SK-N-SH (cell line): ENCODE results near the gene EXOC3.

Source experiments
- CHD2 ChIP-seq: fragments of 150-350 bp; IDR thresholded peaks from 2 replicates; pipeline ENCODE4 v1.6.1; 2018; ENCODE audit warnings: low read length; ENCODE audit not compliant: partially characterized antibody
- EP300 ChIP-seq, 2 experiments: IDR thresholded peaks; 2 replicates each; pipeline versions ENCODE4 v1.4.0 to v1.6.1; 2012; ENCODE audit warnings: borderline replicate concordance in 1 of 2, low read depth in 1 of 2, low read length in 1 of 2
- FOSL2 ChIP-seq: IDR thresholded peaks from 2 replicates; pipeline ENCODE4 v1.4.0; 2012; ENCODE audit warnings: low read depth, mild to moderate bottlenecking, moderate library complexity, borderline replicate concordance
- RAD21 ChIP-seq: IDR thresholded peaks from 2 replicates; pipeline ENCODE4 v1.6.1; 2012; ENCODE audit warnings: mild to moderate bottlenecking, low read length
- TF ChIP-seq, protein P1 (sequence below): fragments of 200-600 bp; sonication (generic); IDR thresholded peaks from 2 replicates; pipeline ENCODE4 v1.6.1; 2017; ENCODE audit warnings: antibody characterized with exemption, mild to moderate bottlenecking, moderate library complexity
- TF ChIP-seq, protein P2 (sequence below): IDR thresholded peaks from 2 replicates; pipeline ENCODE4 v1.4.0; 2012; ENCODE audit warnings: low read depth
- TF ChIP-seq, protein P3 (sequence below): IDR thresholded peaks from 2 replicates; pipeline ENCODE4; 2012
- TF ChIP-seq, protein P4 (sequence below): IDR thresholded peaks from 2 replicates; pipeline ENCODE4 v1.4.0; 2012; ENCODE audit warnings: low read depth, borderline replicate concordance

DNA sequence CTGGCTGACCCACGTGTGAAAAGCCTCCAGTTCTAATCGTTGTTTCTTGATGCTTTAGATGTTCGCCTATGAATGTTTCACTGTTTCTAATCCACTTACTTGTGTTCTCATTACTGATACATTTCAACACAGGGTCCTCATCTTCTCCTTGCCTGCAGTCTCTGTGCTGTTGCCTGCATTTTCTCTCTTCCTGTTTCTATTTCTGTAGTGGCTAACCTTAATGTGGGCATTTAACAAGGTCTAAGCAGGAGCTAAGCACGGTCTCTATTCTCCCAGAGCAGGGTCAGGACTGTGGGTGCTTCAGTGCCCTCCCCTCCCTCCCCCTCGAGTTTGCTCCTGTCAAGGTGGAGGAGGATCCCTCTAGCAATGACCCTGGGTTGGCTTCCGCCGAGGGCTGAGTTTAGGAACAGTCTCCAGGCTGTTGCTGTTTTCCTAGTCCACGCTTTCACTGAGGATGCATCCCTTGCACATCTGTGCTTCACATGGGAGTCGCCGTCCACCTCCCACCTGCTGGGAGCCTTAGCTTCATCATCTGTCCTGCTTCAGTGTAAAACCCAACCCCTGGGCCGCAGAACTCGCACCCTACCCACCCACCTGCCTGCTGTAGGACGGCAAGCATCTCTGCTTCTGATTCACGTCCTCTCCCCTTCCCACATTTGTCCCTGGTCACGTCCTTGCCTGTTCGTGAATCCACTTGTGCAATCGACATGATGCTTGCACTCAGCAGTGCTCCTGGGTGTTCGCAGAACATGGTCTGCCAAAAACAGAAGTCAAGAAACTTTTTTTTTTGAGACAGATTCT lies 2.4 kb upstream of the EXOC3 start:
- TF ChIP-seq, protein P1, sequence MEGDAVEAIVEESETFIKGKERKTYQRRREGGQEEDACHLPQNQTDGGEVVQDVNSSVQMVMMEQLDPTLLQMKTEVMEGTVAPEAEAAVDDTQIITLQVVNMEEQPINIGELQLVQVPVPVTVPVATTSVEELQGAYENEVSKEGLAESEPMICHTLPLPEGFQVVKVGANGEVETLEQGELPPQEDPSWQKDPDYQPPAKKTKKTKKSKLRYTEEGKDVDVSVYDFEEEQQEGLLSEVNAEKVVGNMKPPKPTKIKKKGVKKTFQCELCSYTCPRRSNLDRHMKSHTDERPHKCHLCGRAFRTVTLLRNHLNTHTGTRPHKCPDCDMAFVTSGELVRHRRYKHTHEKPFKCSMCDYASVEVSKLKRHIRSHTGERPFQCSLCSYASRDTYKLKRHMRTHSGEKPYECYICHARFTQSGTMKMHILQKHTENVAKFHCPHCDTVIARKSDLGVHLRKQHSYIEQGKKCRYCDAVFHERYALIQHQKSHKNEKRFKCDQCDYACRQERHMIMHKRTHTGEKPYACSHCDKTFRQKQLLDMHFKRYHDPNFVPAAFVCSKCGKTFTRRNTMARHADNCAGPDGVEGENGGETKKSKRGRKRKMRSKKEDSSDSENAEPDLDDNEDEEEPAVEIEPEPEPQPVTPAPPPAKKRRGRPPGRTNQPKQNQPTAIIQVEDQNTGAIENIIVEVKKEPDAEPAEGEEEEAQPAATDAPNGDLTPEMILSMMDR, result no peak
- no peak for TF ChIP-seq CHD2
- TF ChIP-seq, protein P2, sequence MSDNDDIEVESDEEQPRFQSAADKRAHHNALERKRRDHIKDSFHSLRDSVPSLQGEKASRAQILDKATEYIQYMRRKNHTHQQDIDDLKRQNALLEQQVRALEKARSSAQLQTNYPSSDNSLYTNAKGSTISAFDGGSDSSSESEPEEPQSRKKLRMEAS, result no peak
- TF ChIP-seq, protein P3, sequence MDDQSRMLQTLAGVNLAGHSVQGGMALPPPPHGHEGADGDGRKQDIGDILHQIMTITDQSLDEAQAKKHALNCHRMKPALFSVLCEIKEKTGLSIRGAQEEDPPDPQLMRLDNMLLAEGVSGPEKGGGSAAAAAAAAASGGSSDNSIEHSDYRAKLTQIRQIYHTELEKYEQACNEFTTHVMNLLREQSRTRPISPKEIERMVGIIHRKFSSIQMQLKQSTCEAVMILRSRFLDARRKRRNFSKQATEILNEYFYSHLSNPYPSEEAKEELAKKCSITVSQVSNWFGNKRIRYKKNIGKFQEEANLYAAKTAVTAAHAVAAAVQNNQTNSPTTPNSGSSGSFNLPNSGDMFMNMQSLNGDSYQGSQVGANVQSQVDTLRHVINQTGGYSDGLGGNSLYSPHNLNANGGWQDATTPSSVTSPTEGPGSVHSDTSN, result no peak
- no peak for TF ChIP-seq FOSL2
- no peak for TF ChIP-seq RAD21
- TF ChIP-seq, protein P4, sequence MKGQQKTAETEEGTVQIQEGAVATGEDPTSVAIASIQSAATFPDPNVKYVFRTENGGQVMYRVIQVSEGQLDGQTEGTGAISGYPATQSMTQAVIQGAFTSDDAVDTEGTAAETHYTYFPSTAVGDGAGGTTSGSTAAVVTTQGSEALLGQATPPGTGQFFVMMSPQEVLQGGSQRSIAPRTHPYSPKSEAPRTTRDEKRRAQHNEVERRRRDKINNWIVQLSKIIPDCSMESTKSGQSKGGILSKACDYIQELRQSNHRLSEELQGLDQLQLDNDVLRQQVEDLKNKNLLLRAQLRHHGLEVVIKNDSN, result no peak
- no peak for TF ChIP-seq EP300 (IDR thresholded peaks at IDR 0.05; ENCODE audit: borderline replicate concordance in 1 of 2, low read depth in 1 of 2, low read length in 1 of 2)
